Progenitor cell of endocrine pancreas (in vitro differentiated cells): ENCODE data around the gene LRBA. TPM values are rescaled to one million over a fixed set of nuclear protein-coding genes. Genes with fewer than 3 reads are reported as not detected.

Experiments
- DNase-seq: peaks from one replicate; pipeline ENCODE4 v3.0.0; 2021; ENCODE audit warnings: low spot score; ENCODE audit not compliant: unreplicated experiment
- H3K27ac Mint-ChIP-seq: 2 replicates; pipeline ENCODE4 v1.8.0; 2021; ENCODE audit warnings: mild to moderate bottlenecking, moderate library complexity, mixed read lengths
- H3K27me3 Mint-ChIP-seq: 2 replicates; pipeline ENCODE4 v1.8.0; 2021; ENCODE audit warnings: mixed read lengths
- H3K36me3 Mint-ChIP-seq: 2 replicates; pipeline ENCODE4 v1.8.0; 2022; ENCODE audit warnings: mixed read lengths; ENCODE audit not compliant: insufficient read depth
- H3K4me1 Mint-ChIP-seq: 2 replicates; pipeline ENCODE4 v1.8.0; 2021; ENCODE audit warnings: low read depth, mixed read lengths
- H3K4me3 Mint-ChIP-seq: 2 replicates; pipeline ENCODE4 v1.8.0; 2021; ENCODE audit warnings: low read depth, mild to moderate bottlenecking, moderate library complexity, mixed read lengths
- H3K9me3 Mint-ChIP-seq: 2 replicates; pipeline ENCODE4 v1.8.0; 2021; ENCODE audit warnings: low read depth, mixed read lengths
- total RNA-seq: library from RNA; stranded (reverse); gene quantifications from 2 replicates; pipeline ENCODE4 v1.2.1, GENCODE V29; 2021
- TF ChIP-seq, protein P1 (sequence below): fragments of 200-600 bp; sonication (generic); IDR thresholded peaks from one replicate; pipeline ENCODE4 v1.5.0; 2021; ENCODE audit warnings: antibody characterized with exemption, mild to moderate bottlenecking; ENCODE audit not compliant: unreplicated experiment

The LRBA gene
- total RNA-seq, 1 donor from 2014 or later, result 95.2 TPM

DNA sequence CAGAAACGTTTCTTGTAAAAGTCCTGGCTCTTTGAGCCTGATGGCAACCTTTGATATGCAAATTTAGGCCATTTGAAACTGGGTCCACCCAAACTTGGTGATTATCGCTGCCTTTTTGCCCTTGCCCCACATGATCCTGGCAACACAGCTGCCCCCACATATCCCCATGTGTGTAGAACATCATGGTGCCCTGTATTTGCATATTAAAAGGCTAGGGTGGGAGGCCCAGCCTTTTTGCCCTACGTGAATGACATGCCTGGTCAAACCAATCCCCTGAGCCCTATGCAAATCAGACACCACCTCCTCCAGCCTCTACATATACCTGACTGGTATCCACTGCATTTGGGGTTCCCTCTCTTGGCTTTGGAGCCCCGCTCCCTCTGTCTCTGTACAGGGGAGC, 230.8 kb downstream of the LRBA start:
- Mint-ChIP-seq H3K27me3 (no peaks in the 10 kb centered on the region), H3K4me3 (no peak overlapping the region), H3K9me3 (no peaks in the 10 kb centered on the region), H3K4me1 (no peaks in the 10 kb centered on the region), H3K27ac (no peak overlapping the region), H3K36me3 (peaks cover 16% of the 10 kb centered on the region)
- no peak for DNase-seq
- TF ChIP-seq, protein P1, sequence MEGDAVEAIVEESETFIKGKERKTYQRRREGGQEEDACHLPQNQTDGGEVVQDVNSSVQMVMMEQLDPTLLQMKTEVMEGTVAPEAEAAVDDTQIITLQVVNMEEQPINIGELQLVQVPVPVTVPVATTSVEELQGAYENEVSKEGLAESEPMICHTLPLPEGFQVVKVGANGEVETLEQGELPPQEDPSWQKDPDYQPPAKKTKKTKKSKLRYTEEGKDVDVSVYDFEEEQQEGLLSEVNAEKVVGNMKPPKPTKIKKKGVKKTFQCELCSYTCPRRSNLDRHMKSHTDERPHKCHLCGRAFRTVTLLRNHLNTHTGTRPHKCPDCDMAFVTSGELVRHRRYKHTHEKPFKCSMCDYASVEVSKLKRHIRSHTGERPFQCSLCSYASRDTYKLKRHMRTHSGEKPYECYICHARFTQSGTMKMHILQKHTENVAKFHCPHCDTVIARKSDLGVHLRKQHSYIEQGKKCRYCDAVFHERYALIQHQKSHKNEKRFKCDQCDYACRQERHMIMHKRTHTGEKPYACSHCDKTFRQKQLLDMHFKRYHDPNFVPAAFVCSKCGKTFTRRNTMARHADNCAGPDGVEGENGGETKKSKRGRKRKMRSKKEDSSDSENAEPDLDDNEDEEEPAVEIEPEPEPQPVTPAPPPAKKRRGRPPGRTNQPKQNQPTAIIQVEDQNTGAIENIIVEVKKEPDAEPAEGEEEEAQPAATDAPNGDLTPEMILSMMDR, result no peak

DNA sequence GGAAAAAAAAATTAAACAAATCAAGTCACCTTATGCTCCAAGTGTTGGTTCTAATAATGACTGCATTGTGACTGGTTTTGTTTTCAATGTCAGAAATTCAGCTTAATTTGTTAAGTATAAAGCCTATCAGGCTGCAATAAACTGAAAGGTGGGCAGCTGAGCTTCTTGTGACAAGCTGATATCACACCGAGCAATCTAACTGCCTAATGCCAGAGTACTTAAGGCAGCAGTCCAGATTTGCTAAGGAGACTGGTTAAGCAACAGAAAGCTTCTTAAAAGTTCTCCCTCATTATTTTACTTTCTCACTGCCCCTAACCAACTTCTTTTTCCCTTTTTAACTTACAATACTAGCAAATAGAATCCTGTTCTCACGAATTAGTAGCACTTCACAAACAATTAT, 232.2 kb downstream of the LRBA start:
- TF ChIP-seq, protein P1, result no peak
- no peak overlapping the region for H3K27ac Mint-ChIP-seq
- no peaks in the 10 kb centered on the region for H3K27me3 Mint-ChIP-seq
- DNase-seq, result no peak
- H3K36me3 Mint-ChIP-seq, result peaks cover 16% of the 10 kb centered on the region
- no peak overlapping the region for H3K4me3 Mint-ChIP-seq
- H3K9me3 Mint-ChIP-seq, result no peaks in the 10 kb centered on the region
- peaks cover 5% of the 10 kb centered on the region for H3K4me1 Mint-ChIP-seq

DNA sequence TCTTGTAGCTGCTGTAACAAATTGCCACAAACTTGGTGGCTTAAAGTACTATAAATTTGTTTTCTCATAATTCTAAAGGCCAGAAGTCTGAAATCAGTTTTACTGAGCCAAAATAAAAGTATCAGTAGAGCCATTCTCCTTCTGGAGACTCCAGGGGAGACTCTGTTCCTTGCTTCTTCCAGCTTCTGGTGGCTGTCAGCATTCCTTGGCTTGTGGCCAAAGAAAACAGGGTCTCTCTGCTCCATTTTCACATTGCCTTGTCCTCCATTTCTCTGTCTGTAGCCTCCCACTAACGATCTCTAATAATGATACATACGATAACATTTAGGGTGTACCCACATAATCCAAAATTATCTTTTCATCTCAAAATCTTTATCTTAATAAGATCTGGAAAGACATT, 232.8 kb downstream of the LRBA start:
- H3K9me3 Mint-ChIP-seq, result no peaks in the 10 kb centered on the region
- no peak overlapping the region for H3K4me3 Mint-ChIP-seq
- H3K27me3 Mint-ChIP-seq, result no peaks in the 10 kb centered on the region
- H3K4me1 Mint-ChIP-seq, result peaks cover 8% of the 10 kb centered on the region
- TF ChIP-seq, protein P1, result no peak
- H3K27ac Mint-ChIP-seq, result no peak overlapping the region
- H3K36me3 Mint-ChIP-seq, result peaks cover 15% of the 10 kb centered on the region
- no peak for DNase-seq

DNA sequence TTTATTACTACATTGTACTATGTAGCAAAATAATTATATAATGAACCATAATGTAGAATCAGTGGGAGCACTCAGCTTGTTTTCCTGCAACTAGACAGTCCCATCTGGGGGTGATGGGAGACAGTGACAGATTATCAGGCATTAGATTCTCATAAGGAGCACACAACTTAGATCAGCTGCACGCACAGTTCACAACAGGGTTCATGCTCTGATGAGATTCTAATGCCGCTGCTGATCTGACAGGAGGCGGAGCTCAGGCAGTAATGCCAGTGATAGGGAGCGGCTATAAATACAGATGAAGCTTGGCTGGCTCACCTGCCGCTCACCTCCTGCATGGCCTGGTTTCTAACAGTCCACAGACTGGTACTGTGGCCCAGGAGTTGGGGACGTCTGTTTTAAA, 233.9 kb downstream of the LRBA start:
- H3K27ac Mint-ChIP-seq, result no peak overlapping the region
- no peaks in the 10 kb centered on the region for H3K9me3 Mint-ChIP-seq
- peaks cover 8% of the 10 kb centered on the region for H3K4me1 Mint-ChIP-seq
- no peak for DNase-seq
- H3K36me3 Mint-ChIP-seq, result peaks cover 15% of the 10 kb centered on the region
- no peak overlapping the region for H3K4me3 Mint-ChIP-seq
- TF ChIP-seq, protein P1, result no peak
- H3K27me3 Mint-ChIP-seq, result no peaks in the 10 kb centered on the region

DNA sequence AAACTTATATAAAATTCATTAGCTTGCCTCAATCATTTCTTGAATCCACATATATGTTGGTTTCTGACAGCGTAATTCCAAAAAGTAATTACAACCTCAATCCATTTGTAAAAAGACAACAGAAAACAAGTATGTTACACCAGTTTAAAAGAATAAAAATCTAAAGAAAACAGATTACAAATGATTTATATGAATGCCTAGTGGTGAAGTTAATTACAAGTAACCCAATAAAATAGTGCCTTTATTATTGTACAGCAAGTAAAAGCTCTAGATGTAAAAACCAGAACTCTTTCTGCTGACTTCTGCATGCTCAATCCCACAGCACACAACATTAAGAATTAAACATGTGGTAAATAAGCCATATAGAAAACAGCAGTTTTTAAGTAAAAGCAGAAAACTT, 235.4 kb downstream of the LRBA start:
- no peaks in the 10 kb centered on the region for H3K27me3 Mint-ChIP-seq
- H3K27ac Mint-ChIP-seq, result no peak overlapping the region
- no peaks in the 10 kb centered on the region for H3K9me3 Mint-ChIP-seq
- DNase-seq, result no peak
- TF ChIP-seq, protein P1, result no peak
- H3K4me3 Mint-ChIP-seq, result no peak overlapping the region
- peaks cover 8% of the 10 kb centered on the region for H3K4me1 Mint-ChIP-seq
- peaks cover 11% of the 10 kb centered on the region for H3K36me3 Mint-ChIP-seq
